Ovary (tissue), 3 donors: ENCODE results near the gene FUBP3.

Experiments
- EP300 ChIP-seq: sonication (generic); formaldehyde crosslinking; IDR thresholded peaks from one replicate; pipeline ENCODE4 v1.6.1; 2017; ENCODE audit warnings: antibody characterized with exemption
- POLR2A ChIP-seq: fragments of 450-650 bp; IDR thresholded peaks from one replicate; pipeline ENCODE4 v1.6.1; 2017; ENCODE audit warnings: antibody characterized with exemption, mild to moderate bottlenecking, moderate library complexity
- TF ChIP-seq, protein P1 (sequence below), 3 donors: fragments of 450-650 bp in 2 of 3; fragments of 200-600 bp in 1 of 3; IDR thresholded peaks; one replicate each; pipeline versions ENCODE4 v1.5.1 to v1.8.0; 2016 to 2022; ENCODE audit warnings: antibody characterized with exemption in 3 of 3, mild to moderate bottlenecking in 1 of 3
- donor health status: DM: no; HTN: no; CAD: no.

DNA sequence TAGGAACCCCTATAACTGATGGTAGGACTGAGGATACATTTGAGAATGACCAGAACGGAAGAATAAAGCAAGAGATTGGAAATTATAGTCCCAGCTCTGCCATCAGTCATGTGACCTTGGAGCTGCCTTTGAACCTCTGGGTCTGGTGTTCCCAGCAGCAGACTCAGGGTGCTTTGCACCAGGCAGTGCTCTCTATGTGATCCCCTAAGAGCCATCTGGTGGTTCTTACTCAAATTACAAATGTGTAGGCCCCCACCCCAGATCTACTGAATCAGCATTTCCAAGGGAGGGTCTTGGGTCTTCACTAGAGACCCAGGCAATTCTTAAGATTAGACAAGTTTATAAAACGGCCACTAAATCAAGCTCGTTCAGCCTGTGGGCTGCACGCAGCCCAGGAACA, 44.8 kb downstream of the FUBP3 start:
- no peak for TF ChIP-seq POLR2A
- TF ChIP-seq, protein P1, sequence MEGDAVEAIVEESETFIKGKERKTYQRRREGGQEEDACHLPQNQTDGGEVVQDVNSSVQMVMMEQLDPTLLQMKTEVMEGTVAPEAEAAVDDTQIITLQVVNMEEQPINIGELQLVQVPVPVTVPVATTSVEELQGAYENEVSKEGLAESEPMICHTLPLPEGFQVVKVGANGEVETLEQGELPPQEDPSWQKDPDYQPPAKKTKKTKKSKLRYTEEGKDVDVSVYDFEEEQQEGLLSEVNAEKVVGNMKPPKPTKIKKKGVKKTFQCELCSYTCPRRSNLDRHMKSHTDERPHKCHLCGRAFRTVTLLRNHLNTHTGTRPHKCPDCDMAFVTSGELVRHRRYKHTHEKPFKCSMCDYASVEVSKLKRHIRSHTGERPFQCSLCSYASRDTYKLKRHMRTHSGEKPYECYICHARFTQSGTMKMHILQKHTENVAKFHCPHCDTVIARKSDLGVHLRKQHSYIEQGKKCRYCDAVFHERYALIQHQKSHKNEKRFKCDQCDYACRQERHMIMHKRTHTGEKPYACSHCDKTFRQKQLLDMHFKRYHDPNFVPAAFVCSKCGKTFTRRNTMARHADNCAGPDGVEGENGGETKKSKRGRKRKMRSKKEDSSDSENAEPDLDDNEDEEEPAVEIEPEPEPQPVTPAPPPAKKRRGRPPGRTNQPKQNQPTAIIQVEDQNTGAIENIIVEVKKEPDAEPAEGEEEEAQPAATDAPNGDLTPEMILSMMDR (IDR thresholded peaks at IDR 0.05) = no peak
- TF ChIP-seq EP300 = no peak
